GM10266 (cell line): ENCODE data around the gene DPEP3.
"Not testable (repeated sequence)": the region's sequence is repeated elsewhere in the genome, so short reads cannot be mapped to it uniquely, and the experiment has no call there.

ENCODE experiments used
- DNase-seq: peaks from one replicate; pipeline ENCODE4 v3.0.0; 2012; ENCODE audit errors: extremely low spot score
- CTCF ChIP-seq: IDR thresholded peaks from 2 replicates; pipeline ENCODE4 v1.5.1; 2012; ENCODE audit warnings: mild to moderate bottlenecking, low read depth; ENCODE audit not compliant: control insufficient read depth, insufficient read depth; ENCODE audit errors: missing control alignments

Gene DPEP3

DNA sequence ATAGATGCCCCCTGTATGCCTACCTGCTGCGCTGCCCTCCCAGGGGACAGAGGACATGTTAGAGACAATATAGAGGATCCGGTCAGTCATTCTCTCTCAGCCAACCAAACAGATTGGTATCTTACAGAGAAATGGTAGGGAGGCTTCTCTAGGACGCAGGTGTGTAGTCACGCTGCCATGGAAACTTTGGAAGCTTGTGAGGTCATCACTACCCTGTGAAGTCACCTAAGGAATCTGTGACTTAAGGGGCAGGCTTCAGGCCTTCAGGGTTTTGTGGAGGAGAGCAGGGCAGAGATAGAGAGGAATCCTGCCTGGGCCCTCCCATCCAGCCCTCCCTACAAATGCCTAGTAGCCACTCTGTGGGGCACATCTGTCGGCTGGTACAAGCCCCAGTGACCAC is 35.4 kb upstream of the DPEP3 start, which contains the start of gene DPEP2NB:
TSS of gene DPEP2NB (minus strand) at position 231 of the 400 bp plus-strand sequence. CDS start at position 90, 141 bp downstream.
- DNase-seq, result no peak

GRCh38 chr16:68013440-68013839 is 33.1 kb upstream of the DPEP3 start:
- no peak for DNase-seq
- TF ChIP-seq CTCF, result no peak

More for the DNA sequence above, 35.4 kb upstream of the DPEP3 start, which contains the start of gene DPEP2NB:
- TF ChIP-seq CTCF, result no peak

GRCh38 chr16:68009872-68010271 is 29.6 kb upstream of the DPEP3 start:
- DNase-seq, result not testable (repeated sequence)

DNA sequence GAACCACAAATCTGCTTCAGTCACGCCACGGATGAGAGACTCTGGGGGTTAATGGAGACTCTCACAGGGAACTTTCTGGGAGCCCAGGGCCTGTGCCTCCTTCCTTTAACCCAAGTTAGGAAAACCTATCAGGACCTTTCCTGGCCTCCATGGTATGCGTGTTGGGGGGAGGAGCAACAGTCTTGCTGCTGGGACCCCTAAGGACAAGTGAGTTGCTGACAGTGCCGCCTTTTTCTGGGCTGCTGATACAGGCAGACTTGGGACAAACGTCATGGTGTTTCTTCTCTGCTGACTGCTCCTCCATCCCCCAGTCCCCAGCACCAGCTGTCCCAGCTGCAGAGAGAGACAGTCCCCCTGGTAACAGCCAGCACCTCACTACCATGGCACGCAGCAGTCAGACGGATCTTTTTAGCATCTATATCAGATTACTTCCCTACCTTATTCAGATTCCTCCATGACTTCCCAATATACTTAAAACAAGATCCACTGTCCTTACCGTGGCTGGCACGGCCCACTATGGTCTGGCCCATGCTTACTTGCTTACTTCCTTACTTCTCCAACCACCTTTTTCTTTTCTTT is 28.9 kb upstream of the DPEP3 start:
- no peak for DNase-seq
- no peak for TF ChIP-seq CTCF

GRCh38 chr16:68005786-68006286 is 25.5 kb upstream of the DPEP3 start:
- DNase-seq, result no peak

GRCh38 chr16:68005211-68005610 is 24.9 kb upstream of the DPEP3 start:
- TF ChIP-seq CTCF, result no peak

More at GRCh38 chr16:68005786-68006286, 25.5 kb upstream of the DPEP3 start:
- TF ChIP-seq CTCF, result no peak

DNA sequence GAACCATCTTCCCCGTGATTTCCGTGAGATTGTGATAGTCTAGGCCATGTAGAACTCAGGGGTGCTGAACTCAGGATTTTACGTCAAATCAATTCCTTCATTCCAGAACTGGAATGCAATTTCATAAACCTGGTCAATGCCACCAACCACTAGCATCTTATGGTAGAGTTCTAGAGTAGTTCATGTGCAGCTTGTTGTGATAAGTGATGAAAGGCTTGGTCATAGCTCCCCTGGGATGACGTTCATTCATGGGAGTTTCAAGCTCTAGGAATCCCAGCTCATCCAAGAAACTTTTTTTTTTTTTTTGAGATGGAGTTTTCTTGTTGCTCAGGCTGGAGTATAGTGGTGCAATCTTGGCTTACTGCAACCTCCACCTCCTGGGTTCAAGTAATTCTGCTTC is 22.7 kb upstream of the DPEP3 start:
- DNase-seq, result no peak
- TF ChIP-seq CTCF, result no peak

More at GRCh38 chr16:68005211-68005610, 24.9 kb upstream of the DPEP3 start:
- DNase-seq, result no peak
